Sigmoid colon (tissue), 4 donors: ENCODE measurements around the gene TOLLIP.

Experiments used
- CTCF ChIP-seq, 4 experiments: fragments of 450-650 bp in 3 of 4; fragments of 200-600 bp in 1 of 4; IDR thresholded peaks; one replicate each; pipeline ENCODE4 v1.5.1; 2016 to 2019; ENCODE audit warnings: antibody characterized with exemption in 4 of 4, mild to moderate bottlenecking in 3 of 4, moderate library complexity in 2 of 4
- EP300 ChIP-seq, 4 donors: sonication (generic); formaldehyde crosslinking; IDR thresholded peaks; one replicate each; pipeline ENCODE4 v1.6.1; 2017; ENCODE audit warnings: antibody characterized with exemption in 4 of 4
- POLR2A ChIP-seq, 2 donors: fragments of 450-650 bp; IDR thresholded peaks; one replicate each; pipeline ENCODE4 v1.6.1; 2016; ENCODE audit warnings: antibody characterized with exemption in 2 of 2, mild to moderate bottlenecking in 2 of 2, moderate library complexity in 2 of 2
- POLR2AphosphoS5 ChIP-seq, 4 donors: sonication (generic); formaldehyde crosslinking; IDR thresholded peaks; one replicate each; pipeline ENCODE4 v1.6.1; 2017; ENCODE audit warnings: antibody characterized with exemption in 4 of 4

GRCh38 chr11:1277936-1278512 lies 31.4 kb downstream of the TOLLIP start:
- TF ChIP-seq CTCF (IDR thresholded peaks at IDR 0.05) (no peak), POLR2A (IDR thresholded peaks at IDR 0.05) (no peak), POLR2AphosphoS5 (IDR thresholded peaks at IDR 0.05) (no peak), EP300 (IDR thresholded peaks at IDR 0.05) (no peak)
